Hepatocyte (in vitro differentiated cells): ENCODE data around the gene YOD1. TPM values are rescaled to one million over a fixed set of nuclear protein-coding genes. Genes with fewer than 3 reads are reported as not detected.
A peak's percentile ranks its signal among the peaks of the same experiment; 100 is the strongest.

Source experiments
- DNase-seq: peaks from one replicate; pipeline ENCODE4 v3.0.0-alpha.2; 2016; ENCODE audit warnings: low spot score
- H2AFZ ChIP-seq: fragments of 200-600 bp; sonication (generic); 2 replicates; pipeline ENCODE4 v1.6.0; 2016; ENCODE audit warnings: antibody characterized with exemption, mild to moderate bottlenecking
- H3K27ac ChIP-seq: fragments of 200-600 bp; sonication (generic); 2 replicates; pipeline ENCODE4 v1.5.1; 2016; ENCODE audit warnings: mild to moderate bottlenecking
- H3K27me3 ChIP-seq: fragments of 200-600 bp; sonication (generic); 2 replicates; pipeline ENCODE4 v1.6.1; 2016
- H3K36me3 ChIP-seq: fragments of 200-600 bp; sonication (generic); replicated peaks from 2 replicates; pipeline ENCODE4 v1.5.1; 2016; ENCODE audit warnings: low read depth; ENCODE audit not compliant: insufficient read depth
- H3K4me1 ChIP-seq: fragments of 200-600 bp; sonication (generic); 2 replicates; pipeline ENCODE4 v1.5.1; 2016; ENCODE audit warnings: mild to moderate bottlenecking, moderate library complexity; ENCODE audit not compliant: insufficient read depth
- H3K4me2 ChIP-seq: fragments of 200-600 bp; sonication (generic); 2 replicates; pipeline ENCODE4 v1.6.0; 2016
- H3K4me3 ChIP-seq: fragments of 200-600 bp; sonication (generic); 2 replicates; pipeline ENCODE4 v1.5.1; 2016; ENCODE audit warnings: mild to moderate bottlenecking
- H3K79me2 ChIP-seq: fragments of 200-600 bp; sonication (generic); 2 replicates; pipeline ENCODE4 v1.6.0; 2017; ENCODE audit warnings: mild to moderate bottlenecking
- H3K9me2 ChIP-seq: fragments of 200-600 bp; sonication (generic); replicated peaks from 2 replicates; pipeline ENCODE4 v1.6.0; 2017; ENCODE audit warnings: mild to moderate bottlenecking; ENCODE audit not compliant: insufficient read depth
- H3K9me3 ChIP-seq: fragments of 200-600 bp; sonication (generic); 2 replicates; pipeline ENCODE4 v1.5.1; 2016; ENCODE audit warnings: low read depth, mild to moderate bottlenecking
- H4K20me1 ChIP-seq: fragments of 200-600 bp; sonication (generic); 2 replicates; pipeline ENCODE4 v1.6.0; 2016; ENCODE audit warnings: mild to moderate bottlenecking; ENCODE audit not compliant: insufficient read depth, poor library complexity, severe bottlenecking
- EZH2 ChIP-seq: fragments of 200-600 bp; sonication (generic); IDR thresholded peaks from 2 replicates; pipeline ENCODE4 v1.6.1; 2016; ENCODE audit warnings: antibody characterized with exemption, mild to moderate bottlenecking, borderline replicate concordance
- EZH2phosphoT487 ChIP-seq: fragments of 200-600 bp; sonication (generic); IDR thresholded peaks from one replicate; pipeline ENCODE4 v1.6.1; 2018; ENCODE audit warnings: antibody characterized with exemption, mild to moderate bottlenecking, low read depth, moderate library complexity; ENCODE audit not compliant: unreplicated experiment, severe bottlenecking
- WGBS: methylation state at CpG from one replicate; pipeline ENCODE4 v1.1.6; 2016; ENCODE audit warnings: low lambda C conversion rate; ENCODE audit errors: missing lambda C conversion rate; 5-methylcytosine and 5-hydroxymethylcytosine counted together
- polyA plus RNA-seq: library from polyadenylated mRNA; unstranded; fragments of >200 nt; fragmentation: Nextera tagmentation; extraction: Ambion mirVana; gene quantifications from 2 replicates; pipeline ENCODE4 v1.2.1, GENCODE V29; 2016
- total RNA-seq: library from RNA; depleted of rRNA; stranded (reverse); fragments of >200 nt; gene quantifications from 2 replicates; pipeline ENCODE4 v1.2.3, GENCODE V29; 2014
- TF ChIP-seq, protein P1 (sequence below): fragments of 200-600 bp; sonication (generic); IDR thresholded peaks from 2 replicates; pipeline ENCODE4 v1.5.1; 2016; ENCODE audit warnings: antibody characterized with exemption, mild to moderate bottlenecking; ENCODE audit not compliant: poor library complexity

Gene YOD1
- total and polyA plus RNA-seq, 2 experiments from 2014 or later: 4.5 to 25.7 TPM

DNA sequence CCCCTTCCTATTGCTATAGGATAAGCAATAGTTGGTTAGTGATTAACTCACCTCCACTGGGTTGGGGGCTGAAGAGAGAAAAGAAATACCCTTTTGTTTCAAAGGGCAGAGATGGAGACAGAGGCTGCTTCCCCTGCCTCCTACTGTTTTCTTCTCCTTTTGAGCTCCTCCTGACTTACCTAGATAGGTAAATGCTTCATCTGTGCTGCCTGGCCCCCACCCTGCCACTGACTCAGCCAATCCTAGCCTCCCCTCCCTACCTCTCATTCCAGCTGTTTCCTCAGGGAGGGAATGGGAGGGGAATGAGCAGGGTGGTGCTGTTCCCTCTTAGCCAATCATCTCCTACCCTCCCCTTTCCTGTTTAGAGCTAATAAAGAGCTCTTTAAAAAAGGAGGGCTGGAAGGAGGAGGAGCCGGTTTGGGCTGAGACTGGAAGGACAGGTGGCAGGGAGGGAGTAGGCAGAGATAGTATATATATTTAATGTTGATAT, 18.4 kb downstream of the YOD1 start, which contains the start of gene C1orf116:
TSS of gene C1orf116 (minus strand) at position 229 of the 490 bp plus-strand sequence. CDS start 5,158 bp downstream, outside the sequence.
- H3K4me2 ChIP-seq: peak within 1 kb of the TSS; percentile 77
- H3K9me3 ChIP-seq: no peaks in the 10 kb centered on the region
- TF ChIP-seq EZH2phosphoT487: no peak
- TF ChIP-seq, protein P1, sequence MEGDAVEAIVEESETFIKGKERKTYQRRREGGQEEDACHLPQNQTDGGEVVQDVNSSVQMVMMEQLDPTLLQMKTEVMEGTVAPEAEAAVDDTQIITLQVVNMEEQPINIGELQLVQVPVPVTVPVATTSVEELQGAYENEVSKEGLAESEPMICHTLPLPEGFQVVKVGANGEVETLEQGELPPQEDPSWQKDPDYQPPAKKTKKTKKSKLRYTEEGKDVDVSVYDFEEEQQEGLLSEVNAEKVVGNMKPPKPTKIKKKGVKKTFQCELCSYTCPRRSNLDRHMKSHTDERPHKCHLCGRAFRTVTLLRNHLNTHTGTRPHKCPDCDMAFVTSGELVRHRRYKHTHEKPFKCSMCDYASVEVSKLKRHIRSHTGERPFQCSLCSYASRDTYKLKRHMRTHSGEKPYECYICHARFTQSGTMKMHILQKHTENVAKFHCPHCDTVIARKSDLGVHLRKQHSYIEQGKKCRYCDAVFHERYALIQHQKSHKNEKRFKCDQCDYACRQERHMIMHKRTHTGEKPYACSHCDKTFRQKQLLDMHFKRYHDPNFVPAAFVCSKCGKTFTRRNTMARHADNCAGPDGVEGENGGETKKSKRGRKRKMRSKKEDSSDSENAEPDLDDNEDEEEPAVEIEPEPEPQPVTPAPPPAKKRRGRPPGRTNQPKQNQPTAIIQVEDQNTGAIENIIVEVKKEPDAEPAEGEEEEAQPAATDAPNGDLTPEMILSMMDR: no peak
- no peaks in the 10 kb centered on the region for H3K36me3 ChIP-seq
- DNase-seq: peak; percentile 88
- H3K4me3 ChIP-seq: peak within 1 kb of the TSS; percentile 25
- peaks cover 26% of the 10 kb centered on the region for H3K4me1 ChIP-seq
- no peaks in the 10 kb centered on the region for H3K27me3 ChIP-seq
- H4K20me1 ChIP-seq: no peaks in the 10 kb centered on the region
- H3K79me2 ChIP-seq: peaks cover 22% of the 10 kb centered on the region
- 0% methylated on average over 1 of the region's 1 CpG for WGBS
- H3K27ac ChIP-seq: peak within 1 kb of the TSS; percentile 100
- no peak within 1 kb of the TSS for H2AFZ ChIP-seq
- H3K9me2 ChIP-seq: no peaks in the 10 kb centered on the region

DNA sequence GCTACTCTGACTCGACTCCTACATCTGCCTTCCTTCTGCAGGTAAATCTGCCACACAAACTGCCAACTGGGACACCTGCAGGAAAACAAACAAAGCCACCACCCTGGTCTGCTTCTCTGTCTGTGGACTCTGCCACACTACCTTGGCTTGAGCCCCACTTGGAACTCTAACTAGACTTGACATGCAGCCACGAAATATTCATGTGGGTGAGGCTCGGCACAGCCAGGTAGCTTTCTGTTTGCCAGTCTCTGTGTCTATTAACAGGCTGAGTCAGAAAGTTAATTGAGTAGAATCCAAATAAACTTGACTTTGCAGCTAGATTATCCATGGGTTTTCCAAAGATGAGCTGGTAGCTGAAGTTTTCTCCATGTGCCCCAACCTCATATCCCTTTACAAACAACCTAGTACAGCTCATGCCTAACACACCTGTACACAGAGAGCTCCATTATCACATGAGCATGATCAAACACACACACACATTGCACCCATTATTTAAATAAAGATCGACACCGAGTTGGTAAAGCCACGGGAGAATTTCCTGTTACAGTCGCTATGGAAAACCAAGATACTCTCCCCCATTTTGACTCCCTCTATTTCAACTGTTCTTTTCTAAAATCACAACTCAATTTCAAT, 19.3 kb downstream of the YOD1 start:
- peaks cover 22% of the 10 kb centered on the region for H3K79me2 ChIP-seq
- peak overlapping the region; percentile 100 for H3K27ac ChIP-seq
- TF ChIP-seq EZH2phosphoT487 (no peak), EZH2 (no peak)
- TF ChIP-seq, protein P1: no peak

DNA sequence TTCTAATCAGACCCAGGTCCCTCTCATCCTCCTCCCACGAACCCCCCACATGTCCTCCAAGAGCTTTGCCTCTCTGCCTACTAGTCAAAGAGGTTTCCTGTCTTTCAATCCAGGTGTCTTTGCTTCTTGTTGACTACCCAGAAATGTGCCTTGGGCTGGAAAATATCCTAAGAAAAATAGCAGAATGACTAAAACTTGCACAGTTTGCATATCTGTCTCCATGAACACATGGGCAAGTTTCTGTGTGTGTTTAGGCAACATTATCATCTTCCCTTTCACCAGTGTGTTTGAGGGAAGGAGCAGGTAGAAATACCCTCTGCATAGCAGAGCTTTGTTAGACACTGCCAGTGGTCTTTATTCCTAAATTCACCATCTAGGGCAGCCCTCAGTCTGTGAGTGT, 20.0 kb downstream of the YOD1 start:
- H2AFZ ChIP-seq: no peak overlapping the region
- no peaks in the 10 kb centered on the region for H3K9me2 ChIP-seq
- H4K20me1 ChIP-seq: no peaks in the 10 kb centered on the region
- peaks cover 22% of the 10 kb centered on the region for H3K79me2 ChIP-seq
- H3K4me2 ChIP-seq: peak overlapping the region; percentile 77
- no peaks in the 10 kb centered on the region for H3K27me3 ChIP-seq
- H3K4me1 ChIP-seq: peaks cover 41% of the 10 kb centered on the region
- no peak for TF ChIP-seq EZH2phosphoT487
- no peaks in the 10 kb centered on the region for H3K36me3 ChIP-seq
- no peaks in the 10 kb centered on the region for H3K9me3 ChIP-seq
- DNase-seq: no peak
- H3K27ac ChIP-seq: peak overlapping the region; percentile 100
- WGBS: 67% methylated on average over 1 of the region's 1 CpG
- peak overlapping the region; percentile 25 for H3K4me3 ChIP-seq

More for the DNA sequence above, 19.3 kb downstream of the YOD1 start:
- peaks cover 33% of the 10 kb centered on the region for H3K4me1 ChIP-seq
- no peaks in the 10 kb centered on the region for H3K27me3 ChIP-seq
- no peaks in the 10 kb centered on the region for H4K20me1 ChIP-seq
- H3K4me3 ChIP-seq: peak overlapping the region; percentile 25
- H3K9me3 ChIP-seq: no peaks in the 10 kb centered on the region
- peak overlapping the region; percentile 77 for H3K4me2 ChIP-seq
- 54% methylated on average over 7 of the region's 7 CpGs for WGBS
- no peak for DNase-seq
- no peak overlapping the region for H2AFZ ChIP-seq
- H3K9me2 ChIP-seq: no peaks in the 10 kb centered on the region
- no peaks in the 10 kb centered on the region for H3K36me3 ChIP-seq

DNA sequence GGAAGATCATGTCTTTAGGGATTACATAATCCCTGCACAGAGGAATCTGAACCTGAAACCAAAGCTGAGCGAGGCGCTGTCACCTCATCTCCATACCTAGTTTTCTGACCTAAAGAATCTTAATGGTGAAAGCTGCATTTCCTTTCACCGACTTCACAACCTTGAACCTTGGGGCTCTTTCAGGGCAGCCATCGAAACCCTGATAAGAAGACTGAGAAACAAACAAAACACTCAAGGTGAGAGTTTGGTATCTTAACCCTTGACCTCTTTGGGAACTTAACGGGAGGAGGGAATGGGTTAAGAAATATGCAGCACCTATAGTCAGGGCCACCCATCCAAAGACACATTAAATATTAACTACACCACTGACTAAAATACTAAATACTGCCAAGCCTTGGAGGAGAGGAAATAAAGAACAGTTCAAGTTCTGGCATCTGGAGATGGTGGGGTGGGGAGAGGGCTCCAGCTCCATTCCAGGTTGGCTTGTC, 20.4 kb downstream of the YOD1 start:
- DNase-seq: no peak
- no peaks in the 10 kb centered on the region for H4K20me1 ChIP-seq
- H3K4me2 ChIP-seq: peak overlapping the region; percentile 77
- 36% methylated on average over 5 of the region's 5 CpGs for WGBS
- H3K36me3 ChIP-seq: no peaks in the 10 kb centered on the region
- H3K79me2 ChIP-seq: peaks cover 22% of the 10 kb centered on the region
- H3K27me3 ChIP-seq: no peaks in the 10 kb centered on the region
- no peaks in the 10 kb centered on the region for H3K9me2 ChIP-seq
- no peak for TF ChIP-seq EZH2
- TF ChIP-seq, protein P1: no peak
- TF ChIP-seq EZH2phosphoT487: no peak
- H3K9me3 ChIP-seq: no peaks in the 10 kb centered on the region
- H2AFZ ChIP-seq: no peak overlapping the region
- peak overlapping the region; percentile 25 for H3K4me3 ChIP-seq
- H3K4me1 ChIP-seq: peaks cover 45% of the 10 kb centered on the region
- H3K27ac ChIP-seq: peak overlapping the region; percentile 100
